GM18951 (cell line): Measurements from ENCODE around the gene ZNF524.

Experiments
- POLR2A ChIP-seq: IDR thresholded peaks from 4 replicates; pipeline ENCODE4 v1.6.1; 2011; ENCODE audit warnings: mild to moderate bottlenecking; ENCODE audit not compliant: insufficient read length, insufficient read depth; ENCODE audit errors: extremely low read depth
- in situ Hi-C: fragments of 300-500 bp; cut with MboI; formaldehyde crosslinking; loops from one replicate; pipeline ENCODE4 v1.12.0; 2022; ENCODE audit warnings: low sequenced_read_pairs, mixed read lengths, inconsistent platforms; ENCODE audit not compliant: unreplicated experiment

Gene ZNF524

DNA sequence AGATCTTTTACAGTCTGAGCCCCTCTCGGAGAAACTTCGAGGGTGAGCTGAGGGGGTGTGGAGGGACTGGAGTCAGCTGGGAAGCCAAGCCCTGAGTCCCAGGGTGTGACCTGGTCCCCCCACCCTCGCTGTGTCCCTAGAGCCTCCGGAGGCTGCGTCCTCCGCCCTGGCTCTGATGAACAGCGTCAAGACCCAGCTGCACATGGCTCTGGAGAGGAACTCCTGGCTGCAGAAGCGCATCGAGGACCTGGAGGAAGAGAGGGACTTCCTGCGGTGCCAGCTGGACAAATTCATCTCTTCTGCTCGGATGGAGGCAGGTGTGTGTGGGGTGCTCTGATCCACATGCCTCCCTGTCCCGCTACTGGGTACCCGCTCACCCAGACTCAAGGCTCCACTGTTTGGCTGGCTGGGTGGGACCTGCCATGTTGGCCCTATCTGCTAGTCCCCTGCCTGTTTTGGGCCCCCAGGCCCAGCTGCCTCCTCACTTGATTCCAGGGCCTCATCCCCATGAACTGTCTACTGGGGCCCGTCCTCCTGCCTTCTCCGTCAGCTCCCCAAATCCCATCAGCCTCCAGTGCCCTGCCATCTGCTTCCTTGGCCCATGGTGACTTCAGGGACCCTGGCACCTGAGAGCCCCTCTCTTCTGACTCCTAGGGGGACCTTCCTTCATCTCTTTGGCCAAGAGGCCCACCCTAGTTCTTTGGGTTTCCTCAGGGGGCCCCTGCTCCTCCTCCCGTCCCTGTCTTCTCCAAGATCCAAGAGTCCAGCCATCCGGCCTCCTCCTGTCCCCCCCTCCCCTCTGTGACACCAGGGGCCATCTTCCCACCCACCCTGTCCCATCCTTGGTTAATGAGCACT is 49.4 kb downstream of the ZNF524 start:
- no peak for TF ChIP-seq POLR2A
- in situ Hi-C loops, result no loop called here

DNA sequence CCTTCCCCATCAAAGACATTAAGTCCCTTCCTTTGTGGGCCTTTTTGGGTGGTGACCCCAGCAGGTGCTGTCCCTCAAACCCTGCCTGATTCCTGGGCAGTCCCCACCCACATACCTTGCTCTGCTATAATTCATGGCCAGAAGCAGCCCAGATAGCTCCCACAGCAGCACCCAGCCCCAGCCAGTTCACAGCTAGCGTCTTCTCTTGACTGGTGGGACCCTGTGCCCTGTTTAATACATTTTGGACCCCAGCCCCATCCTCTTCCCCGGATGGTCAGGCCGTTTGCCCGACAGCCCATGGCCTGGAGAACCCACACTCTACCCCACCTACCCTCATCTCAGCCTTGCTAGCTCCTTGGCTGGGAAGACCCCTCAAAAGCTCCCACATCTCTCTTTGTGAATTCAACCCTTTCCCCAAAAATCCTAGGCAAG is 50.1 kb downstream of the ZNF524 start:
- no peak for TF ChIP-seq POLR2A
- in situ Hi-C loops, result no loop called here

DNA sequence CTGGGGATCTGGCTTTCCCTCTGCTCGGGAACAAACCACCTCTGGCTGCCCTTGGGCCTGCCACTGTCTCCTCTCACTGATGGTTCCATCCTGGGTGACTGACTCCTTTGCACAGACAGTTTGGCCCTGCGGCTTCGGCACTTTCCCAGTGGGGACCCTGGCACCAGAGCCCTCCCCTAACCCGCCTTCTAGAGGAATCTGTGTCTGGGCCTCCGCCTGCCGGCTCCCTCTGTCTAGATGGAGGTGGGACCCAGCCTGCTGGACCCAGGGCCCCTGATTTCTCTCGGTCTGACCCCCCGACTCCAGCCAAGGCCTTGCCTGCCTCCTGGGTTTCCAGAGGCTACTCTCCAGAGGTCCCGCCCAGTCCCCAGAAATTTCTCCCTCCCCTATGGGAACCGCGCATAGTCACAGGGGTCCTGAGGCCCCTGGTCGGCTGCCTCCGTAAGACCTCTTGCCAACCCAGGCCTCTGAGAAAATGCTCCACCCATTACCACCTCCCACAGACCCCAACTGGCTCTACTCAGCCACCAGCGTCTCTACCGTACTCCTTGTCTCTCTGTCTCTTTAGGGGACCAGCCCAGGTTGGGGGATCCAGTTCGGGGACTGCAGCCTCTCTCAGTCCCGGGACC is 50.6 kb downstream of the ZNF524 start:
- TF ChIP-seq POLR2A, result no peak
- in situ Hi-C loops, result no loop called here

DNA sequence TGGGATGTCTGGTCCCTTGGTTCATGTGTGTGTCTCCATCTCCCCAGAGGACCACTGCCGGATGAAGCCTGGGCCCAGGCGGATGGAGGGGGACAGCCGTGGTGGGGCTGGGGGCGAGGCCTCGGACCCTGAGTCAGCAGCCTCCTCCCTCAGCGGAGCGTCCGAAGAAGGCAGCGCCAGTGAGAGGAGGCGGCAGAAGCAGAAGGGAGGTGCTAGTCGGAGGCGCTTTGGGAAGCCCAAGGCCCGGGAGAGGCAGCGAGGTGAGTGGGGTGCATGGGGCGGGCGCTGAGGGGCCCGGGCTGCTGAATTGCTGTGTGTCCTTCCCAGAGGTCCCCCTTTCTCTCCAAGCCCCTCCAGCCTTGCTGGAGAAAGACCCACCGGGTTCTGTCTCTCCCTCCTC is 51.1 kb downstream of the ZNF524 start:
- in situ Hi-C loops, result no loop called here
- no peak for TF ChIP-seq POLR2A

DNA sequence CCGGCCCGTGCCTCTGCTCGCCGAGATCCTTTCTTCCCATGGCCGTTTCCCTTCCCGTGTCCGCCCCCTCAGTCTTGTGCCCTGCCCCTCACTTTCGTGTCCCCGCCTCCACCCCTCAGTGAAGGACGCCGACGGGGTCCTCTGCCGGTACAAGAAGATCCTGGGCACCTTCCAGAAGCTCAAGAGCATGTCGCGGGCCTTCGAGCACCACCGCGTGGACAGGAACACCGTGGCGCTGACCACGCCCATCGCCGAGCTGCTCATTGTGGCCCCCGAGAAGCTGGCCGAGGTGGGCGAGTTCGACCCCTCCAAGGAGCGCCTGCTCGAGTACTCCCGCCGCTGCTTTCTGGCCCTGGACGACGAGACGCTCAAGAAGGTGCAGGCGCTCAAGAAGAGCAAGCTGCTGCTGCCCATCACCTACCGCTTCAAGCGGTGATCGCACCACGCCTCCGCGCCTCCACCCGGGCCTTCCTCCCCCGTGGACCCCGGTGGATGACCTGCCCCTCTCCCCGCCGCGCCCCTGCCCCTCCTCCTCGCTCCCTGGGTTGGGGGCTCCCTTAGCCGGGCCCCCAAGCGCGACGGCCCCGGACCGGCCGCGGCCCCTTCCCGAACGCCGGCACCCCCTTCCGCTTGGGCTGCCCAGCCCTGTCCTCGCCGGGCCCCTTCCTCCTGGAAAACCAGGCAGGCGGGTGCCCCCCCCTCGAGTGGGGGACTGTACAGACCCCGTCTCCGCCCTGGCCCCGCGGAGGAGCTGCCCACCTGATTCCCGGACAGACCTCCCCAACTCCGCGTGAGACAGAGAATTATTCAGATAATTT is 52.4 kb downstream of the ZNF524 start:
- TF ChIP-seq POLR2A, result no peak
- in situ Hi-C loops, result no loop called here
